Measurements from ENCODE around the gene CDC37. TPM values are rescaled to one million over a fixed set of nuclear protein-coding genes. Genes with fewer than 3 reads are reported as not detected.
"Not testable (repeated sequence)": the region's sequence is repeated elsewhere in the genome, so short reads cannot be mapped to it uniquely, and the experiment has no call there.

CDC37 gene
- total RNA-seq, 1 donor from 2014 or later: 253 TPM

DNA sequence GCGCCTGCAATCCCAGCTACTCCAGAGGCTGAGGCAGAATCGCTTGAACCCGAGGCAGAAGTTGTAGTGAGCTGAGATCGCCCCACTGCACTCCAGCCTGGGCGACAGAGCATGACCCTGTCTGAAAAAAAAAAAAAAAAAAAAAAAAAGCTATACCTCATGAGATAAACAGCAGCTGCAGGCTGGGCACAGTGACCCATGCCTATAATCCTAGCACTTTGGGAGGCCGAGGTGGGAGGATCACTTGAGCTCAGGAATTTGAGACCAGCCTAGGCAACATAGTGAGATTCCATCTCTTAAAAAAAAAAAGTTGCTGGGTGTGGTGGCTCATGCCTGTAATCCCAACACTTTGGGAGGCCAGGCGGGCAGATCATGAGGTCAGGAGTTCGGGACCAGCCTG lies 4.0 kb downstream of the CDC37 start:
- intact Hi-C loops (cut with micrococcal nuclease): not testable (repeated sequence)

DNA sequence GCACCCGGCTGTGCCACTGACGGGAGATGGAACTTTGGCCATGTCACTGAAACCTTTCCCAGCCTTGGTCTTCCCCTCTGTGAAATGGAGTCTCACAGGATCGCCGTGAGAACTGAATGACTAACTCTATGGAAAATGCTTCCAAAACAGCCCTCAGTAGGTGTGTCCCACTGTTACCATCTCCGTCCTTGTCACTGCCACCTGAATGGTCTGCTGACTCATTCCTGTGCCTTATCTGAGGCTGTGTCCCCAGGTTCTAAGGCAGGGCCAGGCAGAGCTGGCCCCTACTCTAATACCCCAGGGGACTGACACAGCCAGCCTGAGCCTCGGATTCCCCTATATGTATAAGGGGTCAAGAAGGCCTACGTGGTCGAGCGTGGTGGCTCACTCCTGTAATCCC lies 4.5 kb downstream of the CDC37 start:
- intact Hi-C loops (cut with micrococcal nuclease): no loop called here

DNA sequence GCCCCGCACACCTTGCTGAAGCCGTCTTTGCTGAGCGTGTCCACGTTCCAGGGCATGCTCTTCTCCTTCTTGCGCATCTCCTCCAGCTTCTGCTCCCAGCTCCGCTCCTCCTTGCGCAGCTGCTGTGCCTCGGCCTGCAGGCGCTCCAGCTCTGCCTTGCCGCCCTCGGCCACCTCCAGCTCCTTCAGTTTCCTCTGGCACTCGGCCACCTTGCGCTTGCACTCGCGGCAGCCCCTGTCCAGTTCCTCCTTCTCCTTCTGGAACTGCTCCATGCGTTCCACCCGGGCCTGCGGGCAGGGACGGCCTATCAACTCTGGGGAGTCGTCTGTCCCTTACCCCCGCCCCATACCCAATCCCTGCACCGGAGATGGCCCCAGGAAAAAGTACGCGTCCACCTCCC lies 7.4 kb downstream of the CDC37 start:
- intact Hi-C loops (cut with micrococcal nuclease): no loop called here

GRCh38 chr19:10395436-10395835 lies 7.9 kb downstream of the CDC37 start:
- intact Hi-C loops (cut with micrococcal nuclease): no loop called here

DNA sequence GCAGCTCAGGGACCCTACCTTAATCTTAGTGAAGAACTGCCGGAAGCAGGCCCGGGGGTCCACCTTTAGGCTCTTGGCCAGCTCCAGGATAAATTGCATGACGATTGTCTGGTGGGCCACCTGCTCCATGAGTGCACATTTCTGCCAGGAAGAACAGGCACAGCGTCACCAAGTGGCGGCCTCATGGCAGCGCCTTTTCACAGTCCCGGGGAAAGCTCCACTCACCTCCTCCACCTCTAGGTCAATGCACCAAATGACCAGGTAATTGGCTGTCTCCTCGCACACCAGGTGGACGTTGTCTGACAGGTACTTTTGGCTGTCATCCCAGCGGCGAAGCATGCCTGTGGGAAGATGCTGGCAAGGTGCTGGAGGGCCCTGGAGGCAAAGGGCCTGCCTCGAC lies 8.3 kb downstream of the CDC37 start:
- intact Hi-C loops (cut with micrococcal nuclease): no loop called here

DNA sequence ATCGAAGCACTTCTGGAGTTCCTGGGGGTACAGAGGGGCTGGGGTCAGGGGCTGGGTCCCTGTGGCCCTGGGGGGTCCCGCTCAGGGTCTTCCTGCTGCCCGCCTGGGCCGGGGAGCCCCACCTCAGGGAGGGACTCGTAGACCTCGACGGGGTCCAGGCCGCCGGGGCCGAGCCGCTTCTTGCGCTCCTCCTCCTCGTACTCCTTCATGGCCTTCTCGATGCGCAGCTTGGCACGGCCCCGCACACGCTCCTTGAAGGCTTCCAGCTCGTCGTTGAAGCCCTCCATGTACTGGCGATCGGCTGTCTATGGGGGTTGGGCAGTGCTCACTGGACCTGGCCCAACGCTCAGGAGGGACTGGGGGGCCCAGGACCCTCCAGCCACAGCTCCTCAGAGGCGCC lies 10.2 kb downstream of the CDC37 start:
- intact Hi-C loops (cut with micrococcal nuclease): no loop called here

DNA sequence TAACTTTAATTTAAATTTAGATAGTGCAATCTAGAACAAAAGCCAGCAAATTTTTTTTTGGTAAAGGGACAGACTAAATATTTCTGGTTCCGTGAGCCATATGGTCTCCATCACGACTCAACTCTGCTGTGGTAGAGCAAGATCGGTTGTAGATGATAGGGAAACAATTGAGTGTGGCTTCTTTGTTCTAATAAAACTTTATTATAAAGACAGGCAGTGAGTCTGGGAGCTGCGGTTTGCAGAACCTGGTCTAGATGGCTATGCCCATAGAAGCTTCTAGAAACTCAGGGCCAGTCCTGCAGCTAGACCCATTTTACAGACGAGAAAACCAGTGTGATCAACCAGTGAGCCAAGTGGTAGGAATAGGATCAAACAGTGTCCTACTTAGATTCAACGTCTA lies 11.2 kb downstream of the CDC37 start:
- intact Hi-C loops (cut with micrococcal nuclease): no loop called here

DNA sequence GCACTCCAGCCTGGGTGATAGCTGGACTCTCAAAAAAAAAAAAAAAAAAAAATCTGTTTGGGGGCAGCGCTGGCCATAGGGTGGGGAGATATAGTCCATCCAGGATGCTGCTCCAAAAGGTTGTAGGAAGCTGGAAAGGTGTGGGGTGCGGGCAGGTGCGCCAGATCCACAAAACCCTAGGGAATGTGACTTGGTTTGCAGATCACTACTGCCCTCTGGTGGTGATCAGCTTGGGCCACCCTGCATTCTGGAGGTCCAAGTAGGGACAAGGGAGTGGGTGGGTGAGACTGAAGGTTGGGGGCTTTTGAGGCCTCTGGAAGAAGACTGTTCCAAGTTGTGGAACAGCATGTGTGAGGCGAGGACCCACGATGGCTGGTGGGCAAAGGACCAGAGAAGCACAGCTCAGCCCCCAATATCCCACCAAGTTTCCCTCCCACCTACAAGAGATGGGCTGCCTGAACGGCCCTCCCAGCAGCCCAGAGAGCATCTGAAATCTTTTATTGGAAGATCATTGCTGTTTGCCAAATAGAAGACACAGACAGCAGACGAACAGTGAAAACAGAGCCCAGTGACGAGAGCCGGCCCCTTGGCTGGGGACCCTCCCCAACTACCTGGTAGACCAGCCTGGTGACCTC lies 12.6 kb downstream of the CDC37 start:
- intact Hi-C loops (cut with micrococcal nuclease): loop anchor here (2.0 kb wide), 1 partner anchor 460 kb away; no protein-coding TSS in a partner anchor

DNA sequence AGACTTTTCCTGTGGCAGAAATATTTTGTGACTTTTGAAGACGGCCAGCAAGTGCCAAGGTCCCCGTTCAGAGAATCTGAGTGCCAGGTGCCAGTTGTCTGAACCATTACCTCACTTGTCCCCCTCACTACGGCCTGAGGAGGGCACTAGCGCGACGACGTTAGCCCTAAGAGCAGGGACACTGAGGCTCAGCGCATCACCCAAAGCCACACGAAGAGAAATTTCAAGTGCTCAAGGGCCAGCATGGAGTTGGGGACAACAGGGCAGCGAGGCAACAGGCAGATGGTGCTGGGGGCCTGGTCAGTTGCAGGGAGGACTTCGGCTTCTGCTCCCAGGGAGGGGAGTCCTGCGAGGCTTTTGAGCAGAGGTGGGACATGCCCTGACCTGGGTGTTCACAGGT lies 13.5 kb downstream of the CDC37 start:
- intact Hi-C loops (cut with micrococcal nuclease): loop anchor here (1.0 to 2.0 kb wide), 3 partner anchors 121 to 459 kb away; no protein-coding TSS in a partner anchor

GRCh38 chr19:10388957-10389356 lies 14.4 kb downstream of the CDC37 start:
- intact Hi-C loops (cut with micrococcal nuclease): loop anchor here (1.0 kb wide), 2 partner anchors 120 to 130 kb away; no protein-coding TSS in a partner anchor

DNA sequence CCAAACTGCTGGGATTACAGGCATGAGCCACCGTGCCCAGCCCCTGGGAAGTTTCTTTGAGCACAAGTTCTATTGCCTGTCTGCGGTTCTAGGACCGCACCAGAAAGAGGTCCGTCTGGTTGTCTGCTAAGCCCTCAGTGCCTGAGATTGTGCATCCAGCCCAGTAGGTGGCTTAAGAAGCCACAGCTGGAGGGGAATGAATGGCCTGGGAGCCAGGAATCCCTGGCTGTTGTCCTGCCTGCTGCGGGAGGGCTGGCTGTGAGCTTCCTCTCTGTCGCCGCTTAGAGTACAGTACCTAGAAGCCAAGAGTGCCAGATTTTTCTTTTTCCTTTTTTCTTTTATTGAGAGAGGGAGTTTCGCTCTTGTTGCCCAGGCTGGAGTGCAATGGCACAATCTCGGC lies 18.8 kb downstream of the CDC37 start:
- intact Hi-C loops (cut with micrococcal nuclease): loop anchor here (5.0 kb wide), 1 partner anchor 67 kb away; the partner anchor contains the start of gene FDX2

- intact Hi-C loops (cut with micrococcal nuclease): loop anchor here (5.0 kb wide), 1 partner anchor 66 kb away; the partner anchor contains the start of gene FDX2
These were observed 20.2 kb downstream of the CDC37 start for GRCh38 chr19:10383223-10383499.

DNA sequence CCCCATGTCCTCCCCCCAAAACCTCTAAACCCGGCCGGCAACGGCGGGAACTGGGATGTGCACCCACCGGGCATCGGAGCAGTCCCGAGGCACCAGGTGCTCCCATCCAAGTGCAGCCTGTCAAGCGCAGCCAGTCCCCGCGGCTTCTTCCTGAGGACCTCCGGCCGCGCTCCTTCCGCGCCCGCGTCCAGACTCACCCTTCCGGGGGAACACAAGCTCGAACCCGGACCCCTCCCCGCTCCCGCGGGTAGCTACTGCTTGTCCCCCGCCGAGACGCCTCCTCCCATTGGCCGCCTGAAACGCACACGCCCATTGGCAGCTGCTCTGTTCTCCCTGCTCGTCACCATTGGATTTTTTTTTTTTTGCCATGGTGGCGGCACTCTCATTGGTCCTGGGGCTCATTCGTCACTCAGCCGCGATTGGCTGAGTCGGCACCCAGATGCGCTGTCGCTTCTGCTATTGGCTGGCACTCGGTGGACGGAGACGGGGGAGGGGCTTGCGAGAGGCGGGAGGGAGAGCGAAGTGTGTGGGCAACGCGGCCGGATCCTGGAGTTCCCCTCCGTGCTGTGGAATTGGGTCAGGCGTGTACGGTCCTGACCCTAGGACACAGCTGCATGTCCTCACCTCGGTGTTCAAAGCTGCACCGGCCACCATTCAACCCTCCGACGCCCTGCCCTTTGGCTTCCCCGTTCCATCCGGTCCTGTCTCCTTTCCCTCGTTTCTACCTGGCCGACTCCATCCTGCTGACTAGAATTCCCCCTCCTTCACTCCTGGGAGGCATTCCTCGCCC lies 22.8 kb downstream of the CDC37 start, which contains the start of gene TYK2:
TSS of gene TYK2 (minus strand) at position 260 of the 790 bp plus-strand sequence. CDS start 2,166 bp downstream, outside the sequence.
- intact Hi-C loops (cut with micrococcal nuclease): loop anchor here (1.0 to 5.0 kb wide), 8 partner anchors 23 to 446 kb away; partner anchors contain the start of genes CDC37, DNMT1, FDX2 and ICAM1

- intact Hi-C loops (cut with micrococcal nuclease): loop anchor here (1.0 to 5.0 kb wide), 8 partner anchors 23 to 445 kb away; partner anchors contain the start of genes CDC37, DNMT1, FDX2 and ICAM1
These were observed 23.4 kb downstream of the CDC37 start for GRCh38 chr19:10379880-10380312.

DNA sequence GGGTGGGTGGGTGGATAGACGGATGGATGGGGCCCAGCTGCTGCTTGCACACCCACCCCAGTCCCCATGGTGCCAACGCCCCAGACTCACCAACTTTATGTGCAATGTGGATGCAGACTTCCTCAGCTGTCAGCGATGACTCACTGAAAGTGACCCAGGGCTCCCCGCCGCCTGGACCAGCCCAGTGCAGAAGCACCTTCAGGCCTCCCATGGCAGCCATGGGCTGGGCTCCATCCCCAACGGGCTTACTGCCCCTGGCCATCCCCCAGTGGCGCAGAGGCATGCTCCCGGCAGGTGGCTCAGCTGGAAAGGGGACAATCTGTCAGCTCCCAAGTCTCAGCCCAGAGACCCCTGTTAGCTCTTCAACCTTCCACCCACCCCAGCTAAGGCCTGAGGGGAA lies 25.2 kb downstream of the CDC37 start:
- intact Hi-C loops (cut with micrococcal nuclease): no loop called here

DNA sequence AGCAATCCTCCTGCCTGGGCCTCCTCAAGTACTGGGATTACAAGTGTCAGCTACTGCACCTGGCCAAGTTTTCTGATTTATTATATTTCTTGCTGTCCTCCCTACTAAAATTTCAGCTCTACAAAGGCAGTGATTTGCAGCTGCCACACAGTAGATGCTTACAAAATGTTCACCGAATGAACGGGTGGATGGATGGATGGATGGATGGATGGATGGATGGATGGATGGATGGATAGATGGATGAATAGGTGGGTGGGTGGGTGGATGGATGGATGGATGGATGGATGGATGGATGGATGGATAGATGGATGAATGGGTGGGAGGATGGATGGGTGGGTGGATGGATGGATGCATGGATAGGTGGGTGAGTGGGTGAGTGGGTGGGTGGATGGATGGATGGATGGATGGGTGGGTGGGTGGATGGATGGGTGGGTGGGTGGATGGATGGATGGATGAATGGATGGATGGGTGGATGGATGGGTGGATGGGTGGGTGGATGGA lies 26.2 kb downstream of the CDC37 start:
- intact Hi-C loops (cut with micrococcal nuclease): not testable (repeated sequence)

- intact Hi-C loops (cut with micrococcal nuclease): no loop called here
These were observed 28.4 kb downstream of the CDC37 start for GRCh38 chr19:10374931-10375330.

- intact Hi-C loops (cut with micrococcal nuclease): no loop called here
These were observed 30.7 kb downstream of the CDC37 start for GRCh38 chr19:10372690-10373089.

GRCh38 chr19:10368101-10368803 lies 35.1 kb downstream of the CDC37 start:
- intact Hi-C loops (cut with micrococcal nuclease): no loop called here

GRCh38 chr19:10366950-10367512 lies 36.3 kb downstream of the CDC37 start:
- intact Hi-C loops (cut with micrococcal nuclease): not testable (repeated sequence)

DNA sequence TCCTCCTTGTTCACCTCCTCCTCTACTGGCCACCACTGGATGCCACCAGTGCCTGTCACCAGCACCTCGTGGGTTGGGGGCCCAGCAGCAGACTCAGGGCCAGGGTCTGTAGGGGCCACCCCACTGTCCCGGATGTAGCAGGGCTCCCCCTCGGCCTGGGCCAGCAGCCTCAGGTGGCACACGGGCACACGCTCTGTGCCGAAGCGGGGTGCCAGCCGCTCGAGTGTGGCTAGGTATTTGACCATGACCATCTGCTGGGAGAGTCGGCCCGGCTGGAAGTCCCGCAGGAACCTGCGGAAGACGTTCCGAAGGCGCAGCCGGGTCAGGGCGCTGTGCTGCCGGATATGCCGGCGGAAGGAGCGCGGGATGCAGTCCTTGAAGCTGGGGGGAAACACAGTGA lies 37.8 kb downstream of the CDC37 start:
- intact Hi-C loops (cut with micrococcal nuclease): no loop called here
